ENCODE results near the gene MCOLN2.

GRCh38 chr1:84899969-84900368, 96.9 kb downstream of the MCOLN2 start:
- TF ChIP-seq POLR2A (IDR thresholded peaks at IDR 0.05; ENCODE audit: low read depth, low read length) (no peak), CTCF (conservative IDR thresholded peaks at IDR 0.05; ENCODE audit: low read depth, low read length) (no peak)

Measured in IMR-90 (cell line).